ENCODE results near the gene RNU7-1. TPM values are rescaled to one million over a fixed set of nuclear protein-coding genes. Genes with fewer than 3 reads are reported as not detected.

RNU7-1 gene
- polyA plus RNA-seq, 4 donors: 3.8 to 10.0 TPM; not detected in 2

GRCh38 chr12:6987956-6988553 lies 44.4 kb downstream of the RNU7-1 start:
- no peak for DNase-seq (ENCODE audit: low read depth in 4 of 4, low spot score in 3 of 4)

Other genes starting within 250 kb of the RNU7-1 start
- gene PIANP, start 243.0 kb upstream of the RNU7-1 start, polyA plus RNA-seq (ENCODE audit: insufficient read length in 4 of 4): 10 to 100 TPM; 11.2 to 16.7 (median 11.3) TPM
- 10 to 100 TPM; 66.4 to 74.5 (median 69.6) TPM for gene COPS7A, start 219.8 kb upstream of the RNU7-1 start, polyA plus RNA-seq (ENCODE audit: insufficient read length in 4 of 4)
- gene MLF2, start 190.7 kb upstream of the RNU7-1 start, polyA plus RNA-seq (ENCODE audit: insufficient read length in 4 of 4): 100 to 1,000 TPM; 205 to 257 (median 211) TPM
- 100 to 1,000 TPM; 540 to 611 (median 577) TPM for gene PTMS, start 177.5 kb upstream of the RNU7-1 start, polyA plus RNA-seq (ENCODE audit: insufficient read length in 4 of 4)
- gene LAG3, start 171.3 kb upstream of the RNU7-1 start, polyA plus RNA-seq (ENCODE audit: insufficient read length in 4 of 4): 1 to 10 TPM; 1.6 to 1.9 (median 1.7) TPM
- 10 to 100 TPM; 29.9 to 33.8 (median 31.2) TPM for gene CD4, start 154.3 kb upstream of the RNU7-1 start, polyA plus RNA-seq (ENCODE audit: insufficient read length in 4 of 4)
- gene GPR162, start 122.0 kb upstream of the RNU7-1 start, polyA plus RNA-seq (ENCODE audit: insufficient read length in 4 of 4): 10 to 100 TPM; 24.6 to 41.9 (median 29.4) TPM
- gene P3H3, start 115.4 kb upstream of the RNU7-1 start, polyA plus RNA-seq (ENCODE audit: insufficient read length in 4 of 4): 10 to 100 TPM; 24.5 to 37.1 (median 29.3) TPM
- gene GNB3, start 102.9 kb upstream of the RNU7-1 start, polyA plus RNA-seq (ENCODE audit: insufficient read length in 4 of 4): 1 to 10 TPM; 5.0 to 7.5 (median 5.5) TPM
- gene CDCA3, start 92.5 kb upstream of the RNU7-1 start, polyA plus RNA-seq (ENCODE audit: insufficient read length in 4 of 4): 10 to 100 TPM; 25.2 to 26.9 (median 25.8) TPM
- 10 to 100 TPM; 56.5 to 71.2 (median 61.1) TPM for gene USP5, start 91.7 kb upstream of the RNU7-1 start, polyA plus RNA-seq (ENCODE audit: insufficient read length in 4 of 4)
- 100 to 1,000 TPM; 570 to 637 (median 589) TPM for gene TPI1, start 76.3 kb upstream of the RNU7-1 start, polyA plus RNA-seq (ENCODE audit: insufficient read length in 4 of 4)
- gene SPSB2, start 70.5 kb upstream of the RNU7-1 start, polyA plus RNA-seq (ENCODE audit: insufficient read length in 4 of 4): 10 to 100 TPM; 10.1 to 15.0 (median 11.8) TPM
- gene LRRC23, start 39.0 kb upstream of the RNU7-1 start, polyA plus RNA-seq (ENCODE audit: insufficient read length in 4 of 4): 10 to 100 TPM; 15.0 to 20.1 (median 17.8) TPM
- 10 to 100 TPM; 12.1 to 15.7 (median 13.0) TPM for gene ENO2, start 29.2 kb upstream of the RNU7-1 start, polyA plus RNA-seq (ENCODE audit: insufficient read length in 4 of 4)
- 100 to 1,000 TPM; 103 to 136 (median 119) TPM for gene ATN1, start 15.9 kb upstream of the RNU7-1 start, polyA plus RNA-seq (ENCODE audit: insufficient read length in 4 of 4)
- 100 to 1,000 TPM; 124 to 184 (median 147) TPM for gene C12orf57, start 206 bp downstream of the RNU7-1 start, polyA plus RNA-seq (ENCODE audit: insufficient read length in 4 of 4)
- gene PTPN6, start 7.5 kb downstream of the RNU7-1 start, polyA plus RNA-seq (ENCODE audit: insufficient read length in 4 of 4): 10 to 100 TPM; 19.1 to 22.4 (median 20.9) TPM
- 100 to 1,000 TPM; 243 to 308 (median 261) TPM for gene PHB2, start 26.8 kb downstream of the RNU7-1 start, polyA plus RNA-seq (ENCODE audit: insufficient read length in 4 of 4)
- gene EMG1, start 27.1 kb downstream of the RNU7-1 start, polyA plus RNA-seq (ENCODE audit: insufficient read length in 4 of 4): 10 to 100 TPM; 40.1 to 48.4 (median 46.1) TPM
- 10 to 100 TPM; 57.4 to 71.3 (median 66.8) TPM for gene LPCAT3, start 74.7 kb downstream of the RNU7-1 start, polyA plus RNA-seq (ENCODE audit: insufficient read length in 4 of 4)
- gene C1S, start 116.9 kb downstream of the RNU7-1 start, polyA plus RNA-seq (ENCODE audit: insufficient read length in 4 of 4): 10 to 100 TPM; 51.5 to 63.3 (median 56.3) TPM
- 10 to 100 TPM; 43.6 to 54.4 (median 52.2) TPM for gene C1R, start 148.6 kb downstream of the RNU7-1 start, polyA plus RNA-seq (ENCODE audit: insufficient read length in 4 of 4)
- gene C1RL, start 165.4 kb downstream of the RNU7-1 start, polyA plus RNA-seq (ENCODE audit: insufficient read length in 4 of 4): 10 to 100 TPM; 29.4 to 33.5 (median 32.1) TPM
- 10 to 100 TPM; 46.5 to 54.0 (median 51.6) TPM for gene RBP5, start 185.1 kb downstream of the RNU7-1 start, polyA plus RNA-seq (ENCODE audit: insufficient read length in 4 of 4)
- gene CLSTN3, start 186.6 kb downstream of the RNU7-1 start, polyA plus RNA-seq (ENCODE audit: insufficient read length in 4 of 4): 10 to 100 TPM; 80.8 to 88.7 (median 85.7) TPM
- 10 to 100 TPM; 45.0 to 53.2 (median 49.1) TPM for gene PEX5, start 245.9 kb downstream of the RNU7-1 start, polyA plus RNA-seq (ENCODE audit: insufficient read length in 4 of 4)

All from right renal pelvis (tissue), 4 donors.